Stimulated activated CD8-positive, alpha-beta memory T cell treated with anti-CD3 and anti-CD28 coated beads, Interleukin-12 subunit alpha, Interleukin-12 subunit beta, amount 100 ng/mL, for 4 hours (primary cell): ENCODE measurements around the gene SLC2A14.
"Not testable (repeated sequence)": the region's sequence is repeated elsewhere in the genome, so short reads cannot be mapped to it uniquely, and the experiment has no call there.

ENCODE experiments used
- DNase-seq: peaks from one replicate; pipeline ENCODE4 v3.0.0-alpha.2; 2020; ENCODE audit warnings: low read depth

SLC2A14 gene

DNA sequence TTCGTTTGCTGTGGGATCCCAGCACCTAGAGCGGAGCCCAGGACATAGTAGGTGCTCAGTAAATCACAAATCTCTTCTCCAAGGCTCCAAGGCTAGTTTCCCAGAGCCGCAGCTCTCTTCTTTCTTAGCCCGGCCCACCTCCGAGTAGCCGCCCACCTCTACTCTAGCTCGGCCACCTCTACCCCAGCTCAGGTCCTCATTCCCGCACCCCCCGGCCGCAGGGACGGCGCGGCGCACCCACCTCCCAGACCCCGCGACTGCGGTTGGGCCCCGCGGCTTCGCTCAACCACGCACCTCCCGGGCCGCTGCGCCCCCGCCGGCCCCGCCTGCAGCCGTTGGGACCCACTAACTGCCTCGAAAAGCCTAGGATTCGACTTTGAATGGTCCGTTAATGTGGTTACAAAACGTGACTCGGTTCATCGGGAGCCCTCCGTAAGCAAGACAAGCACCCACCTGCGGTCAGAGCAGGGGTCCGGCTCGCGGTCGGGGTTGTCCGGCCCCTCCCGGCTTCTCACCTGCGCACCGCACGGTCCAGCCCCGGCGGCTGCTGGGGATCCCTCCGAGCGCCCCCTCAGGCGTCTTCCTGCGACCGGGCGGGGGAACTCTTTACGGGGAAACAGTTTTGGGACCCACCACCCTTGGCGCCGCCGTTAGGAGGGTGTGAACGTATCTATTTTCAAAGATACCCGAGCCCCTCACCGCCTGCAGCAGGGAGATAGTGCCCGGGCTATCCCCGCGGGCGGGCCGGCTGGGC, at the start of gene SLC2A14:
Gene SLC2A14, minus strand, starts transcription at position 350 of the 754 bp plus-strand sequence. CDS start 3,035 bp downstream, outside the sequence.
- no peak for DNase-seq

DNA sequence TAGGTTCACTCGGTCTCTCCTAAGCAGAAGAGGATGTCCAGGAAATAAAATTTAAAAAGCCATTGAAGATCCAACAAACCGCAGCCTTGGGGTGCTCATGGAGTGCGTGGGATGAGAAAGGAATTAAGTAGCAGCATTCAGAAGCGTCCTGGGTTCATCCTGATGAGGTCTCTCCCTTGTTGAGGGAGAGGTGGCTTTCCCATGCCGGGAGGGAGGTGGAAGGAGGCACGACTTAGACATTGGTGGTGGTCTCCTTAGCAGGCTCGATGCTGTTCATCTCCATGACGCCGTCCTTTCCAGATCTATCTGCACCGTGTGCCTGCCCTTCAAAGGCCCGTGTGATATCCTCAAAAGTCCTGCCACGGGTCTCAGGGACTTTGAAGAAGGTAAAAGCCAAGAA, 48.5 kb upstream of the SLC2A14 start:
- DNase-seq = not testable (repeated sequence)

DNA sequence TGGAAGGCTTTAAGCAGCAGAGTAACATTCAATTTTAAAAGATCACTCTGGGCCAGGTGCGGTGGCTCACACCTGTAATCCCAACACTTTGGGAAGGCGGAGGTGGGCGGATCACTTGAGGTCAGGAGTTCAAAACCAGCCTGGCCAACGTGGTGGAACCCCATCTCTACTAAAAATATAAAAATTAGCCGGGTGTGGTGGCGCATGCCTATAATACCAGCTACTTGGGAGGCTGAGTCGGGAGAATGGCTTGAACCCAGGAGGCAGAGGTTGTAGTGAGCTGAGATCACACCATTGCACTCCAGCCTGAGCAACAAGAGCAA, 45.5 kb upstream of the SLC2A14 start:
- DNase-seq = not testable (repeated sequence)

DNA sequence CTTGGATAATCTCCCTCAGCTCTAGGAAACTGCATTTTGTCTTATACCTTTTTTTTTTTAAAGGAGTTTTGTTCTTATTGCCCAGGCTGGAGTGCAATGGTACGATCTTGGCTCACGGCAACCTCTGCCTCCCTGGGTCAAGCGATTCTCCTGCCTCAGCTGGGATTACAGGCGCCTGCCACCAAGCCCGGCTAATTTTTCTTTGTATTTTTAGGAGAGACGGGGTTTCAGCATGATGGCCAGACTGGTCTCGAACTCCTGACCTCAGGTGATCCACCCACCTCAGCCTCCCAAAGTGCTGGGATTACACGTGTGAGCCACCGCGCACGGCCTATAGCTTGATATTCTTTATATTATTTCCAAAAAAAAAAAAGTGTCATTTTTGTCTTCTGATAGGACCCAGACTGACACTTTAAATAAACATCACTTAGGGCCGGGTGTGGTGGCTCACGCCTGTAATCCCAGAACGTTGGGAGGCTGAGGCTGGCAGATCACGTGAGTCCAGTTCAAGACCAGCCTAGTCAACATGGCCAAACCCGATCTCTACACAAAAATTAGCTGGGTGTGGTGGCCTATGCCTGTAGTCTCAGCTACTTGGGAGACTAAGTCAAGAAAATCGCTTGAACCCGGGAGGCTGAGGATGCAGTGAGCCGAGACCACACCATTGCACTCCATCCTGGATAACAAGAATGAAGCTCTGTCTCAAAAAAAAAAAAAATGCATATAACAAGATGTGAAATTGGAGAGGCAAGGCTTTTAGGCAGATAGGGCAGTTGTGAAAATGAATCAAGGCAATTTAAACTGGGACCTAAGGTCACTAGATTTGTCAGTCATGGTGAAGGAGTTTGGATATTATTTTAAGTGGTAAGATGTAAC, 44.9 kb upstream of the SLC2A14 start:
- no peak for DNase-seq

DNA sequence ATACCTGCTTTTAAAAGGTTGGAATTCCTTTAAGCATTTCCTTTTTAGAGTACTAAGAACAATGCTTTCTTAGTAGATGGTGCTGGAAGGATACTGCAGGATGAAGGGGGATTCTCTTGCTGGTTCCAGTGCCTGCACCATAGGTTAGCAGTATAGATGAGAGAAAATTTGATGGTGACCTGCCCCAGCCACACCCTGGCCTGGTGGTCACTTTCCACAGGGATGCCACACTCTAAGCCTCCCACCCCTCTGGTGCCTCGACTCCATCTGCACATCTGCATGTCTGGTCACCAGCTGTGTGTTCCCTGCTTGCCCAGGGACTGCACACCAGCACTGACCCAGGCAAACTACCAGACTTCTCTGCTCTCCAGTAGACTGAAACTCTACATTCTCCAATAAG, 44.2 kb upstream of the SLC2A14 start:
- no peak for DNase-seq

DNA sequence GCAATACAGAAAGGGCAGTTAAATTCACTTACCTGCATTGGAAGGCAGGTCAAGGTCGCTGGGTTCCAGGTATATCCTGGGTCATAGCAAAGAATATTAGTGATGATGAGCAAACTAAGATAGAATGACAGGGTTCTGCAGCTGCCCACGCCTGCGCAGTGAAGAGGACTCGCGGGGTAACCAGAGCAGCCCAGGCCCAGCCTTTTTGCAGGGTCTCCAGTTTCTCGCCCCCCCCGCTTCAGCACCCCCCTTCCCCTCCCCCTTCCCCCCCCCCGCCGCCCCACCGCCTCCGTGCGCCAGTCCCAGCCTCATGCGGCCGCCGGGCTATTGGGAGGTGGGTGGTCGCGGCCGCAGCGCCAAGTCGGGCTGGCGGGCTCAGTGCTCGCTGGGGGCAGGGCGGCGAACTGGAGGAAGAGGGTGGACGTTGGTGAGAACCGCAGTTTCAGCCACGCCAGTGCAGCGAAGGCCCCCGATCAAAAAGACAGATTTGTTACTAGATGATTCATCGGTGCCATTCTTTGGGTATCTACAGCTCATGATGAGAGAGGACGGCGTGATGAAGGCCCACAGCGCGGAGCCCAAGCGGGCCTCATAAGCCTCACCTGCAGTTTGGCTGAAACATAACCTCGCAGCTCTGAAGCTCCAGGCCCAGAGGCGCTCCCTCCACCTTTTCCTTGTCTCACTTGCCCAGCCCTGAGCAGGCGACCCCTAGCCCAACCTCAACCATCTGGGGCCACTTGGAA, 43.1 kb upstream of the SLC2A14 start:
- no peak for DNase-seq

DNA sequence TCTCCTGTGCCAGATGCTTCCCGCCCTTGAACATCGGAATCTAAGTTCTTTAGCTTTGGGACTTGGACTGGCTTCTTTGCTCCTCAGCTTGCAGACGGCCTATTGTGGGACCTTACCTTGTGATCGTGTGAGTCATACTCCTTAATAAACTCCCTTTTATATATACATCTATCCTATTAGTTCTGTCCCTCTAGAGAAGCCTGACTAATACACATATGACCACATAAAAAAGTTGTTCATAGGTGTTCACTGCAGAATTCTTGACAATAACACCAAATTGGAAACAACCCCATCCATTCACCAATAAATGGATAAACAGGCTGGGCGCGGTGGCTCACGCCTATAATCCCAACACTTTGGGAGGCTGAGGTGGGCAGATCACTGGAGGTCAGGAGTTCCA, 37.4 kb upstream of the SLC2A14 start:
- DNase-seq = not testable (repeated sequence)

DNA sequence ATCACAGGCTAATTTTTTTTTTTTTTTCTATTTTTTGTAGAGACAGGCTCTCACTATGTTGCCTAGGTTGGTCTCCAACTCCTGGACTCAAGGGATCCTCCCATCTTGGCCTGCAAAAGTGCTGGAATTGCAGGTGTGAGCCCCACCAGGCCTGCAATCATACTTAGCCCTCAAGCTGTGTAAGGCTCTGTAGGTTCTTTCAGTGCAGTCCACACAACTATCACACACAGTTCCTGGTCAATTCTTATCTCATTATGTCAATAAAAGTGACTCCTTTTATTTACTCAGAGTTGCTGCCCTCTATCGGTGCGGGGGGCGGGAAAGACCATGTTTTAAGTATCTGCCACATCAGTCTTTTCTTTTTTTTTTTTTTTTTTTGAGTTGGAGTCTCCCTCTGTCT, 34.3 kb upstream of the SLC2A14 start:
- DNase-seq = no peak

DNA sequence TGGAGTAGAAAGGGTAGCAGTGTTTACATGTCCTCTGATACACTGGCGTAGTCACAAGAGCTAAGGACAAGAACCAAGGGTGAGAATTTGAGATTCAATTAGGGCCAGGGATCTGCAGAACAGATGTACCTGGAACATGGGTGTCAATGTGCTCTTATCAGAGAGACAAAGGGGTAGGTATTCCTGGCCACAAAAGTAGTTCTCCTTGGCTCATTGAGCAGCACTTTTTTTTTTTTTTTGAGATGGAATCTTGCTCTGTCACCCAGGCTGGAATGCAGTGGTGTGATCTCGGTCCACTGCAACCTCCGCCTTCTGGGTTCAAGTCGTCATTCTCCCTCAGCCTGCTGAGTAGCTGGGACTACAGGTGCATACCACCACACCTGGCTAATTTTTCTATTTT, 33.6 kb upstream of the SLC2A14 start:
- not testable (repeated sequence) for DNase-seq

DNA sequence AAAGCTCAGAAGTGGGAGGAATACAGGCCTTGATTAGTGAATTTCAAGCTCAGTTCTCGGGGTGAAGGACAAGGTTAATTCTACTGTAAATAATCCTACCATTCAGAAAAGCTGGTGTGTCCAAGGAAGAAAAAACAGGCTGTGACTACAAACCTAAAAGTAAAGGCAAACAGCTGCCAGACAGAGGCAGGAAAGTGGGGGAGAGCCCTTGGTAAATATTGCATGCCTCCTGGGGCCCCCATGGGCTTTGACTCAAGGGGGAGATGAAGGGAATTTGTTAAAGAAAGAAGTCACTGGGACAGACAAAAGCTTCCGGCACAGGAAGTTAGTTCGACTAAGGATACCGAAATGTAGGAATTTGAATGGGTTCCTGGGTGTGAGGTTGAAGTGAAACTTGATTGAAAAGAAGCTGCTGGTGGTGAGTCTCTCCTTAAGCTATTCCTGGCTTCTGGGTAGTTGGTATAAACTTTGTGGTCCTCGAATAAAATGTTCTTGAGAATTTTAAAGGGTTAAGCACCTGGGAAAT, 32.9 kb upstream of the SLC2A14 start:
- DNase-seq = not testable (repeated sequence)

DNA sequence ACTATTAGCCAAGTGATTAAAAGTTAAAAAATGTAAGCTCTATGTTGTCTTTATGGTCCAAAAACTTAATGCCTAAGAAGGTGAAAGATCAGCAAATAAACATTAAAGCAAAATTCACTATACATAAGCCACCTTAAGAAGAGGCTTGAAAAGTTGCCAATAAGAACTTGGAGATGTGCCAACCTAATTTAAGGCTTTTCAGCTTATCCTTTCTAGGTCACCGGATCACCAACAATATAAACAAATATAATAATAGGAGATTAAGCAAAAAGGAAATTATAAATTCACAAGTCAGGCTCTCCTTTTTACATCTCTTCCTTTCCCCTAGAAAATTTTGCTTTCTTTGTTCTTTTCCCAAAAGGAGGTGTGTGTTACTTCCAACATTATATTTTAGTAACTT, 32.4 kb upstream of the SLC2A14 start:
- DNase-seq = no peak

DNA sequence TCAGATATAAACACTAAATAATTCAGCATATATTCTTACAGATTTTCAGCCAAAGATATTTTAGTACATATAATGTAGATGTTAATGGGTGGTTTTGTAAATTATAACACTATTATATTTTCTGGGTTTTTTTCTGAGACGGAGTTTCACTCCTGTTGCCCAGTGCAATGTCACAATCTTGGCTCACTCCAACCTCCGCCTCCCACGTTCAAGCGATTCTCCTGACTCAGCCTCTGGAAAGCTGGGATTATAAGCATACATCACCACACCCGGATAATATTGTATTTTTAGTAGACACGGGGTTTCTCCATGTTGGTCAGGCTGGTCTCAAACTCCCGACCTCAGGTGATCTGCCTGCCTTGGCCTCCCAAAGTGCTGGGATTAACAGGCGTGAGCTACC, 29.7 kb upstream of the SLC2A14 start:
- DNase-seq = not testable (repeated sequence)

DNA sequence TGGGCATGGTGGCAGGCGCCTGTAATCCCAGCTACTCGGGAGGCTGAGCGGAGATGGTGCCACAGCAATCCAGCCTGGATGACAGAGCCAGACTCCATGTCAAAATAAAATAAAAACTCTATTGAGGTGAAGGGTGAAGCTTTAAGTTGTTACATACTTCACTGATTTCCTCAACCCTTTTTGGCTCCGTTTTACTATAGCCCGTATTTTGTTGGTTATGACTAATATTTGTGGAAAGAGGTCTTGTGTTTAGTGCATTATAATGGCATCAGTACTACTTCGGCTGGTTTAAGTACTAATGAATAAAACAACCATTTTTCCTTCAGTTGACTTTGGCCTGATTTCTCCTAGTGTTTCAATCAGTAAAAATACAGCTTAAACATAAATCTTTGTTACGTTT, 27.0 kb upstream of the SLC2A14 start:
- no peak for DNase-seq

DNA sequence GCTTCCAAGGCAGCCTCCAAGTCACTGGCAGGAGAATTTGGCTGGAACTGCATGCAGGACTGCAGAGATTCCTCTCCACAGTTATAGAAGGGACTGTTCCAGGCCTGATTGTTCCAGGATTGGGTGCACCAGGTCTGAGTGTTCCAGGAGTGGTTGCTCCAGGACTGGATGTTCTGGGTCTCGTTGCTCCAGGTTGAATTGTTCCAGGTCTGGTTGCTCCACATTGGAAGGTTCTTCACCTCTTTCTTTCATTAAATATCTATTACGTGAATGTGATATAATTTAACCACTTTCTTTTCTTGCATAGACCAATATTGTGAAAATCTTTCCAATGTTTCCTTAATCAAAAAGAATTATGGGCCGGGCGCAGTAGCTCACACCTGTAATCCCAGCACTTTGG, 24.0 kb upstream of the SLC2A14 start:
- DNase-seq = not testable (repeated sequence)

DNA sequence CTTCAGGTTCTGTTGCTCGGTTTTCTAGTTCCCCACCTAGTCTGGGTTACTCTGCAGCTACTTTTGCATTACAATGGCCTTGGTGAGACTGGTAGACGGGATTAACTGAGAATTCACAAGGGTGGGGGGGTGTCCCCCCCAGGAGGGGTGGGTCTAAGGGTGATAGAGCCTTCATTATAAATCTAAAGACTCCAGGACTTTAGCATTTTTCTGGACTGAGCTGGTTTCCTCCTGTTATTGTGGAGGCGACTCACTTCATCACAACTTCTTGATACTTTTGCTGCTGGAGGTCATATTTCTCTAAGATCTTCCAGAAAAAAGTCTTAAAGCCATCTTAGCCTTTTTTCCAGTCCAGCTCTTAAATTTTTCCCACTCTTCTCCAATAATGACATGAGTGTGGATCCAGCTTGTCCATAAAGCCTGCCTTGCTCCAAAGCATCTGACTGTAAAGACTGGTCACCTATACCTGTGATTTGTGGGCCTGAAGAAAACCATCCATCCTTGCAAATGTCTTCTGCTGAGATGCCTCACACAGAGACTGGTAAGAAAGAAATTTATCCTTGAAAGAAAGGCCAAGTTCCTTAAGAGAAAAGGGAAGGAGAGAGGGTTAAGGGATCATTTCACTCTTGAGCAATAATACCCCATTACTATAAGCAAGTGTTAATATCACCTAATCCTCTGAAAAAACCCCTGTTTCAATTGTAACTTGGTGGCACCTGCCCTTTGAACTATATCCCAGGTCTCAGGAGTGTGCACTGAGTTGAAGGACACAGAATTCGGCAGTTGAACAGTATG, 19.7 kb upstream of the SLC2A14 start:
- DNase-seq = no peak

DNA sequence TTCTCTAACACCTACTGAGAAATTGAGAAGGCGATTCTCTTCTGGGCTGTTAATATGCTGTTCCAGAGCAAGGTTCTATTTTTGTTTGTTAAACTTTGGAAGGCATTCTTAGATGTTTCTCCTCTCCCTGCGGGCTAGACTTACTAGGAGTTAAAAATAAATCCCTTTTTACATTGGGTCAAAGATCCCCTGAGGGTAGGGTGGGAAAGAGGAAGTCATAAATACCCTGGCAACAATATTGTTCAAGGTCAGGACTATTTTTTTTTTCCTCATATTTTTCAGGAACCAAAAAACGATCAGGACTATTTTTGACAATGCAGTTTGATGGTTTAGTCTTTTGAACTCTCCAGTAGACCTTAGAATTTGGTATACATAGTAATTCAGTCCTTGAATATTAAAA, 12.0 kb upstream of the SLC2A14 start:
- DNase-seq = no peak

DNA sequence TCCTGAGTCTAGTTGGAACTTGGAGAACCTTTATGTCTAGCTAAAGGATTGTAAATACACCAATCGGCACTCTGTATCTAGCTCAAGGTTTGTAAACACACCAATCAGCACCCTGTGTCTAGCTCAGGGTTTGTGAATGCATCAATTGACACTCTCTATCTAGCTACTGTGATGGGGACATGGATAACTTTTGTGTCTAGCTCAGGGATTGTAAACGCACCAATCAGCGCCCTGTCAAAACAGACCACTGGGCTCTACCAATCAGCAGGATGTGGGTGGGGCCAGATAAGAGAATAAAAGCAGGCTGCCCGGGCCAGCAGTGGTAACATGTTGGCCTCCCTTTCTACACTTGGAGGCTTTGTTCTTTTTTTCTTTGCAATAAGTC, 9.0 kb upstream of the SLC2A14 start:
- DNase-seq = not testable (repeated sequence)

DNA sequence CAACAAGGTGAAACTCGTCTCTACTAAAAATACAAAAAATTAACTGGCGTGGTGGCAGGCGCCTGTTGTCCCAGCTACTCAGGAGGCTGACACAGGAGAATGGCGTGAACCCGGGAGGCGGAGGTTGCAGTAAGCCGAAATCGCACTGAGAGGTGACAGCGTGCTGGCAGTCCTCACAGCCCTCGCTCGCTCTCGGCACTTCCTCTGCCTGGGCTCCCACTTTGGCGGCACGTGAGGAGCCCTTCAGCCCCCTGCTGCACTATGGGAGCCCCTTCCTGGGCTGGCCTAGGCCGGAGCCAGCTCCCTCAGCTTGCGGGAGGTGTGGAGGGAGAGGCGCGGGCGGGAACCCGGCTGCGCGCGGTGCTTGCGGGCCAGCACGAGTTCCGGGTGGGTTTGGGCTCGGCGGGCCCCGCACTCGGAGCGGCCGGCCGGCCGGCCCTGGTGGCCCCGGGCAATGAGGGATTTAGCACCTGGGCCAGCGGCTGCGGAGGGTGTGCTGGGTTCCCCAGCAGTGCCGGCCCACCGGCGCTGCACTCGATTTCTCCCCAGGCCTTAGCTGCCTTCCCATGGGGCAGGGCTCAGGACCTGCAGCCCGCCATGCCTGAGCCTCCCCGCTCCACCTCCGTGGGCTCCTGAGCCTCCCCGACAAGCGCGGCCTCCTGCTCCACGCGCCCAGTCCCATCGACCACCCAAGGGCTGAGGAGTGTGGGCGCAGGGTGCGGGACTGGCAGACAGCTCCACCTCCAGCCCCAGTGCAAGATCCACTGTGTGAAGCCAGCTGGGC, 8.4 kb upstream of the SLC2A14 start:
- DNase-seq = not testable (repeated sequence)

DNA sequence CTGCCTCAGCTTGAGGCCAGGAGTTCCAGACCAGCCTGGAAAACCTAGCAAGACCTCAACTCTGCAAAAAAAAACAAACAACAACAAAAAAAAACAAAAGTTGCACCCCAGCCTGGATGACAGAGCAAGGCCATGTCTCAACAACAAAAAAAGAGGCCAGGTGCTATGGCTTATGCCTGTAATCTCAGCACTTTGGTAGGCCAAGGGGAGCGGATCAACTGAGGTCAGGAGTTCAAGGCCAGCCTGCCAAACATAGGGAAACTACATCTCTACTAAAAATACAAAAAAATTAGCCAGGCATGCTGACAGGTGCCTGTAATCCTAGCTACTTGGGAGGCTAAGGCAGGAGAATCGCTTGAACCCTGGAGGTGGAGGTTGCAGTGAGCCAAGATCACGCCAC, 6.5 kb upstream of the SLC2A14 start:
- DNase-seq = no peak

DNA sequence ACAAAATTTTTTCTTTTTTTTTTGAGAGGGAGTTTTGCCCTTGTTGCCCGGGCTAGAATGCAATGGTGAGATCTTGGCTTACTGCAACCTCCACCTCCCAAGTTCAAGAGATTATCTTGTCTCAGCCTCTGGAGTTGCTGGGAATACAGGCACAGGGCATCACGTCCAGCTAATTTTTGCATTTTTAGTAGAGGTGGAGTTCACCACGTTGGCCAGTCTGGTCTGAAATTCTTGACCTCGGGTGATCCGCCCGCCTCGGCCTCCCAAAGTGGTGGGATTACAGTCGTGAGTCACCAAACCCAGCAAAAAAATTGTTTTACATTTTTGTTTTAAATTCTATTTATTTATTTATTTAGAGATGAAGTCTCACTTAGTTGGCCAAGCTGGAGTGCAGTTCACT, 4.7 kb upstream of the SLC2A14 start:
- DNase-seq = no peak

DNA sequence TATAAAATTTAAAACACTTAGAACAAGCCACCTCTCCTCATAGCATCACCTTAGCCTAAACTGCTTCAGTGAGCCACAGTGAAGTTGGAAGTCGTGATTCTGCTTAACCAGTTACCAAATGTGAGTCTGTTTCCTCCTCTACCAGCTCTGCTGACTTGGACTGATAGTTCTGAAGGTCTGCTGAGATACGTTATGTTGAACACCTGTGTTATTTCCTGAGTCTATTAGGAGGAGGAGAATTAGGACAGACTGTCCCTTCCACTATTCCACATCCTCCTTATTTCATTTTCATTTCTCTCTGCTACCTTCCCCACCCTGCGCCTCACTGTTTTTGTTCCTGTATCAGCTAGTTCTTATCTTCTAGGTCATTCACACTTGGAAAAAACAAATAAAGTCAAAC, 2.4 kb downstream of the SLC2A14 start:
- DNase-seq = no peak
